Measurements from ENCODE around the gene KIF1B.

- TF ChIP-seq POLR2A (IDR thresholded peaks at IDR 0.05): no peak
- no peak for TF ChIP-seq CTCF (IDR thresholded peaks at IDR 0.05 in 8 of 11, conservative IDR thresholded peaks at IDR 0.05 in 3 of 11)
Observed at GRCh38 chr1:10265900-10266299, 55.5 kb downstream of the KIF1B start.
